NOMO-1 (cell line): ENCODE data around the gene ADCY7.

Experiments
- DNase-seq, 2 experiments: peaks; one replicate each; lab custom pipeline; 2025; ENCODE audit not compliant: unreplicated experiment in 2 of 2; lab: John Stamatoyannopoulos, UW

ADCY7 gene

DNA sequence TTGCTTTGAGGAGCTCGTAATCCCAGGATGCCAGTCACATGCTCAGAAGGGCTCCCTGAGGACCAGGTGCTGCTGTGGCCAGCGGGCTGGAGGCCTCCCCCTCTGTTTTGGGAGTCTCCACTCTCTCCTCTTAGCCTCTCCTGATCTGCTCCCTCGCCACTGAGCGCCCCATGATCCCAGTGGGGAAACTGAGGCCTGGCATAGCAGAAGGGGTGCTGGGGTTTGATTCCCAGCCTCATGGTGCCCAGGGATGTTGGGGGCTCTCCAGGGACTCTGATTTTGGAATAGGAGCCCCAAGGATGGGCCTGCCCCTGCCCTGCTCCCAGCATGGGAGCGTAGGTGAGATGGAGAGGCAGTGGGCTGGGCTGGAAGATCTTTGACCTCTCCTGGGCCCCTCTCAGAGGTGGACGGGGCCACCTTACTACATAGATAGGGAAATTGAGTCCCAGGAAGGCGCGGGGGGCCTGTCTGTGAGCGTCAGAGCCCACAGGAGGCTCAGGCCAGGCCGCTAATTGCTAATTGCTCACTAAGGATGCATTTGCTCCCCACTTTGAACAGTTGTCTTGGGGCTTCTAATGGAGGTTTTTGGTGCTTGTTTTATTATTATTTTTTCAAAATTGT lies 525 bp upstream of the ADCY7 start:
- no peak for DNase-seq

DNA sequence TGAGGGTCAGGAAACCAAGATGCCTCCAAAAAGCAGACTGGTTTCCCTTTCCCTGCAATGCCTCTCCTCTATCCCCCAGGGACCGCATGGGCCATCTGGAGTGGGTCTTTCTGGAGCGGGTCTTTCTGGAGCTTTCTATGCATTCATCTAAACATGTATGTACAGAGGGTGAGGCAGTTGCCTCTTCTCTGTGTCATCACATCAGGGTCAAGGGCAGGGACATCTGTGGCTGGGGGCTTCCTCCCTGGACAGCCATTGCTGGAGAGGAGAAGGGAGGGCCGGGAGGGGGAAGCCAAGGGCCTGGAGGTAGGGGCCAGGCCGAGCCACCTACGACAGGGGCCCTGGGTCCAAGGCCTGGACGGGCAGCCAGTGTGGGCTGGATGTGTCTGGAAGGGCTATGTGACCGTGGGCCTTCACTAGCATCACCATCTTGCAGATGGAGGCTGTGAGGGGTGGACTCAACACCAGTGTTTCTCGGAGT lies 840 bp downstream of the ADCY7 start:
- DNase-seq: no peak

DNA sequence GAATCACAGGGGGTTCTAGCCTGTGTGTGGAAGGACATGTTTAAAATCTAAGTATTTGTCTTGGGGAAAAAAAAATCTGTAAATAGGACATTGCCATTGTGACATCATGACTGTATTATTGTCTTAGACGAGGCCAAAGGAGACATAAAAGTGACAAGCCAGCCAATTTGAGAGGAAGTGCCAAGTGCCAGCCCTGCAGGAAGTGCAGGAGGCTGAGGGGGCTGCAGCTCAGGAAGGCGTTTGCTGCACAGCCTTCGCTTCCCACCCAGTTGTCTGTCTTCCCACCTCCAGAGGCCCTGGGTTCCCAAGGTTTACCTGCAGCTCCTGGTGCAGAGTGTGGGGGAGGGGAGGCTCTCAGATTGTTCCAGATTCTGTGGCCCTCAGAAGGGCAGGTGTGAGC lies 1.3 kb downstream of the ADCY7 start:
- peak; percentile 49 to 66 for DNase-seq

DNA sequence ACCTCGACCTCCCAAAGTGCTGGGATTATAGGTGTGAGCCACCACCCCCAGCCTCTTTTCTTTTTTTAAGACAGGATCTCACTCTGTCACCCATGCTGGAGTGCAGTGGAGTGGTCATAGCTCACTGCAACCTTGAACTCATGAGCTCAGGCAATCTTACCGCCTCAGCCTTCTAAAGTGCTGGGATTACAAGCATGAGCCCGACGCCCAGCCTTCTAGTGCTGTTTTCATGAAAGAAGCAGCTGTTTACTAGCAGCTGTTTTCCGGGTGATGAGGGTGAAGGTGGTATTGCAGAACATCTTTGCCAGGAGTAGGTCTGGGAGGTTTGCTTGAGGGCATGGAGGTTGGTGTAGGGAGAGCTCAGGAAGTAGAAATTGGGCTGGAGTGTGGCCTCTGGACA lies 2.0 kb downstream of the ADCY7 start:
- no peak for DNase-seq

DNA sequence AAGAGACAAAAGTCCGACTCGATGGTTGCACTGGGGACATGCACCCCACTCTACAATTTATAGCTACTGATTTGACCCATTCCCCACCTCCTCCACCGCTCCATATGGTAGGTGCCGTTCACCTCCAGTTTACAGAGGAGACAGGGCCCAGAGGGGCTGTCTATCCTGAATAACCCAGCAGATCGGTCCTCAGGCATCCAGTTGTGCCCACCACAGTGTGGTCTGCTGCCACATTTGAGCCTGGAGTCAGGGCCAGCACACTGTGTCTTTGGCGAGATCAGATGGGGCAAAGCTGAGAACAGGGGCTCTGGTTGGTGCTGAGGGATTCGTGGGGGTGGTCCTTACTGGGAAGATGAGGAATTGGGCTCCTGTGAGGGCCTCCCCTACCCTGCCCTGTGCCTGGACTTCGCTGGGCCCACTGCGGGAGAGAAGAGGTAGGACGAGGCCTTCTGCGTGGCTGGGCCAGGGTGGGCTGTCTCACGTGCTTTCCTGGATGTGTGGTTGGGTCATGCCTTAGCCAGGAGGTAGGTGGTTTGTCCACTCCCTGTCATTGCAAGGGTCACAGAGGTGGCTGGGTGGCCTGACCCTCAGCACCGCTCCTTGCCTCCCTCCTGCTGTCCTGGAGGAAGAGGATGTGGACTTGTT lies 2.8 kb downstream of the ADCY7 start:
- no peak for DNase-seq

DNA sequence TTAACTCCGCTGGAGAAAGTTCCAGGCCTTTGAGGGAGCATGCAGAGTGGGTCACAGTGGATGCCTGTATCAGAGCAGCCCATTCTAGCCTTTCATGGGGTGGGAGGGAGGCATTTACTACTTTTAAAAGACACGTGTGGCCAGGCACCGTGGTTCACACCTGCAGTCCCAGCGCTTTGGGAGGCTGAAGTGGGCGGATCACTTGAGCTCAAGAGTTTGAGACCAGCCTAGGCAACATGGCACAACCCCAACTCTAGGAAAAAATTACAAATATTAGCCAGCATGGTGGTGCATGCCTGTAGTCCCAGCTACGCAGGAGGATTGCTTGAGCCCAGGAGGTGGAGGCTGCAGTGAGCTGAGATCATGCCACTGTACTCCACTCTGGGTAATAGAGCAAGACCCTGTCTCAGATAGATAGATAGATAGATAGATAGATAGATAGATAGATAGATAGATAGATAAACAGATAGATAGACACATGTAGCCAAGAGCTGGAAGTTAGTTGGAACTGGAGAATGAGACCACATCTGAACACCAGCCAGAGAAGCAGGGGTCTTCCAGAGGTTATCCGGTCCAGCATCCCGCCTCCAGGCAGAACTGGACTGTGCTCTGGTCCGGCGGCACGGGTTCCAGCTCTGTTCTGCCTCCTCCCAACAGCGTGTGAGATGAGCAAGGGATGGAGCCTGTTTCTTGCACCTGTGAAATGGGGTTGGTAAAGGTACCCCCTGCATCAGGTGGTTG lies 3.6 kb downstream of the ADCY7 start:
- DNase-seq: no peak

DNA sequence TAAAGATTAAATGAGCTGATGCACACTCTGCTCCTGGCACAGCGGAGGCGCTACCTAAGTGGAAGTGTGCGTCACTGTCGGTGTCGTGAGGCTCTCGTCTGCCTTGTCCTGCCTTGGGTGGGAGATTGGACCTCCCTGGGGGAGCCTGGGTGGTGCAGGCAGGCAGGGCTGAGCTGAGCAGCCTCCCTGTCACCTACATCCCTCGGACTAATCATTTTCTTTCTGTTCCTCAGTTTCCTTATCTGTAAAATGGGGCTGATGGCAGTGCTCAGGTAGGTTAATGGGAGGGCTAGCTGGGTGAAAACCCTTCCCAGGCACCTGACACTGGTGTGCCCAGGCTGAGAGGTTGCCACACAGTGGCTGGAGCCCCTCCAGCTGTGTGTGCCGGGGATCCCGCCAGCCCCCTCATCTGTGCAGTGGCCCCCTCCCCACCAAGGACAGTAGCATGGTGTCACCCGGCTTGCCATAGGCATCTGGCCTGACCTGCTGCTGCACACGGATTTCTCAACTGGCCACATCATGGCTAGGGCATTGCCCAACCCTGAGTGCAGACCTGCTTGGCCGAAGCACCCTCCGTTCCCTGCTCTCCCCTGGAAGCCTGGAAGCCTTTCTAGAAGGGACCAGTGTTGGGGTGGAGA lies 4.3 kb downstream of the ADCY7 start:
- DNase-seq: peak; percentile 9 to 36

DNA sequence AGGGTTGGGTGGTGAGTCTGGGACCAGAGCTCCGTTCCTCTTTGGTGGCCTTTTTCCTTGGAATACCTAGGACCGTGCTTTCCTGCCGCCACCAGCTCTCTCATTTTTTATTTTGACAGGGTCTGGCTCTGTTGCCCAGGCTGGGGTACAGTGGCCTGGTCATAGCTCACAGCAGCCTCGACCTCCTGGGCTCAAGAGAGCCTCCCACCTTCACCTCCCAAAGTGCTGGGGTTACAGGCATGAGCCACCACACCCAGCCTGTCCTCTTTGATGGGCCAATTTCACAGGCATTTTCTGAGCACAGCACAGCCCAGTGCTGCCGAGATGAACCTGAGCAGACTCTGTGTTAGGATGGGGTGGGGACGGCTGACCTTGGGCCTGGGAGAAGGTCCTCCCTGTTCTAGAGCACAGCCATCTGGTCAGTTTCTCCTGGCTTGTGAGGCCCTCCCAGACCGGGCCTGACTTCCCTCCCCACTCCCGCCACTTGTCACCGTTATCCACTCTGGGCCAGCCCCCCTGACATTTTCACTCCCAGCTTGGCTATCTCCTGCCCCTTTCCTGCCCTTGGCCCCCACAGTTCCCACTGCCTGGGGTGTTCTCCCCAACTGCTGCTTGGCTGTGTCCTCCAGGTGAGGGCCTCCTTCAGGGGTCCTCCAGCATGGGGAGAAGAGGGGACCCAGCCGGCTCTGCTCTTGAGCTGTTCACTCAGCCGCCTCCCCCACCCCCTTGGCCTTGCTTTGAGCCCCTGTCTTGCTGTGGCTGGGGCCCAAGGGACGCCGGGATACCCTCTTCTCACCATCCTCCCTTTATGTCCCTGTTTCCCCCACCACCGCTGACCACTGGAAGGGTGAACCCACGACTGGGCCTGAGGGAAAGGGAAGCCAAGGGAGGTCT lies 5.0 kb downstream of the ADCY7 start:
- DNase-seq: no peak

DNA sequence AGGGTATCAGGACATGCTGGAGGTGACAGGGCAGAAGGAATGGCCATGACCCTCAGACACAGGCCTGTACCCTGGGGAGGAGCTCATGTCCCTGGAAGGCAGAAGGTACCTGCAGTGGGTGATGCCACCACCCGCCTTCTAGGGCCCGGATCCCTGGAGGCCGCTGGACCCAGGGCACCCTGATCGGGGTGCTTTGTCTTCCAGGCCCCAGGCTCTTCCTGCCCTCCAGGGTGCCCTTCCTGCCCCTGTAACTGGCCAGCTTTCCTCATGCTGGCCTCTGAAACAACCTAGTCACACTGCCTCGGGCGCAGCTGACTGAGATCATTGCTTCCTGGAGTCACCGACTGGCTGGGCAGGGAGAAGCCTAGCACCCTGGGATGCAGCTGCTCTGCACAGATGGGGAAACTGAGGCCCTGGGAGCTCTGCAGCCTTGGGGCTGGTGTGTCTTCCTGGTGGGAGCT lies 5.8 kb downstream of the ADCY7 start:
- DNase-seq: no peak

DNA sequence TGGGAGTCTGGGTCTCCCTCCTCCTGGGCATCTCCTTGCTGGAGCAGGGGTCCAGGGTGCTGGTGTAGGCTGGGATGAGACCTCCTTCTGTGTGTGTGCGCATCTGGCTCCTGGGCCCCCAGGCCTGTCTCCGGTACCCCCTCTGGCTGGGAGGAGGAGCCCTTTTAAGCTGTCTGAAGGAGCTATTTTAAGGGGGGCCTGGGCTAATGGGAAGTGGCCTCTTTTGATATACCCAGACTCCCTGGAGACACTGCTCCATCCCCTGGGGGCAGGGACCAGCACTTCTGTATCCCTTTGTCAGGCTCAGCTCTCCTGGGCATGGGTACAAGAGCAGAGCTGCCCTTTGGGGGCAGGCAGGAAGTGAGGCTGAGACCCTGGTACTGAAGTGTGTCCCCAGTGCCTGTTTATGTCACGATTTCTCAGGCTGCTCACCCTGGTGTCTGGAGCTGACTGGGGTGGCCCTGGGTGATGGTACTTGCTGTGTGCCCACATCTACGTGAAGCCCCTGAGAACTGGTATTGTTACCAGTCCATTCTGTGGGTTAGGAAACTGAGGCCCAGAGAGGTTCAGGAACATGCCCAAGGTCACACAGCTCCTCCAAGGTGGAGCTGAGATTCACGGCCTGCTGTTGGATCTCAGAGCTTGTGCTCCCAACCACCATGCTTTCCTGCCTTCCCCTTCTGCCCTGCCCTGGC lies 6.5 kb downstream of the ADCY7 start:
- DNase-seq: no peak

DNA sequence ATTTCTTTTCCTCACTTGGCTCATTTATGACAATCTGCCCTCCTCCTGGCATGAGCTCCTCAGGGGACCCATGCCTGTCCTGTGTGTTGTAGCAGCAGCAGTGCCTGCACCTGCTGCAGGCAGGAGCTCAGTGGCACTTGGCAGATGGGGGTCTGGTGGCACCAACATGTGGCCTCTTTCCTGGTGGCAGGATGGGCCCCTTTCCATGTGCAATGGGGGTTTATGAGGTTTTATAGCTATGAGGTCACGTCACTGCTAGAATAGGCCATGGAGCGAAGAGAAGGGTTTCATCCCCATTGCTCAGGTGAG lies 7.0 kb downstream of the ADCY7 start:
- no peak for DNase-seq

DNA sequence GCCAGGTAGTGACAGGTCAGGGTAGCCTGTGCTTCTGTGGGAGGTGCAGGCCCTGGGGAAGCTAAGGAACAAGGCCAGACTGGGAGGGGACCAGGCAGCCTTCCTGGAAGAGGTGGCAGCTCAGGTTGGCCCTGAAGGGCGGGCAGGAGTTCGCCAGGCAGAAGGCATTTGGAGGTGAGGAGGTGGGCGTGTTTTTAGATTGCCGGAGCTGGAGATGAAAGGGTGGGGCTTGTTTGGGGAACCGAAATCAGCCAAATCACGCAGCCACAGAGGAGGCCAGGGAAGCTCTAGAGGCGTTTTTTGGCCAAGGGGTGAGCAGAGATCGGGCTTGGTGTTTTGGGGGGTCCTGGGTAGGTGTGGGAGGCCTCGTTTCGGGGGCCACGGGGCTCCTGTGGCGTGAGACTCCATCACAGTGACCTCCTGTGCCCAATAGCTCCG lies 7.6 kb downstream of the ADCY7 start:
- peak; percentile 92 to 93 for DNase-seq

DNA sequence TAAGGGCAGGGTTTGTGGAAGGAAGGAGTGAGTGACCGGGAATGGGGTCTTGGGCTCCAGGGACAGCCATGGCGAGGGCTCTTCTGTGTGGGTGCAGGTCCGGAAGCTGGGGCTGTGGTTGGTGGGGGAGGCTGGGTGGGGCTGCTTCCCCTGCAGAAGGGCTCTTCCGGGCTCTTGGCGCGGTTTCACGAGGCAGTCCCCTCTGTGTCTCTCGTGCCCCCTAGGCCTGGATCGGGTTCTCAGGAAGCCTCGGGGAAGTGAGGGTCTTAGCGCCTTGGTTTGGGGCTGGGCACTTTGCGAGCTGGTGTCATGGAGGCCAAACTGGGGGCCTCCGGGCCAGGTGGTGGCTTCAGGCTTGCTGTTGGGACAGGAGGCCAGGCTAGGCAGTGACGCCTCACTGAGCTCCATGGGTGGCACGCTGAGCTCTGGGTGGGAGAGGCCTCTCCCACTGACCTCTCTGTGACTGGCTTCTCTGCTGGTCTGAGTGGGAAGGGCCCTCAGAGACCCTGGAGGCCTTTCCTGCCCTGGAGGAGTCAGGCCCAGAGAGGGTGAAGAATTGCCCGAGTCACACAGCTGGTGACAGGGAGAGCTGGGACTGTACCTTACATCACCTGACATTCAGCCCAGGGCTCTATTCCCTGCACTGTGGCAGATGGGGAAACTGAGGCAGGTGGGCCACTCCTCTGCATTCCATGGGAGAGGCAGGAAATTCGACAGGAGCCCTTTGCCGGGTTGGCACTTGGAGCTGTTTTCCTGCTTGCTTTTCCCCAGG lies 8.2 kb downstream of the ADCY7 start:
- DNase-seq: peak; percentile 59 to 66

DNA sequence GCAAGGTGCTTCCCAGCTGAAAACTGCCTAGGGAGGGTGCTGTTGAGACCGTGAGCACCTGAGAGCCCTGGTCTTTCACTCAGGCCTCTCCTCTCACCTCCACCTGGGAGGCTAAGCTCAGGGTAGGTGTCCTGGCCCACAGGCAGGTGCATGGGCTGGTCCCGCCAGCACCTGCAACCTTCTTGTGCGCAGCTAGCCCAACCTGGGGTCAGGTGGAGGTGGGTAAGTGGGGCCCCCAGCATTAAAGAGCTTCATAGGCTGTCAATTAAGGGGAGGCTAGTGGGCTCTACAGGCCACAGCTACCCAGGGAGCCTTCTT lies 8.7 kb downstream of the ADCY7 start:
- no peak for DNase-seq

DNA sequence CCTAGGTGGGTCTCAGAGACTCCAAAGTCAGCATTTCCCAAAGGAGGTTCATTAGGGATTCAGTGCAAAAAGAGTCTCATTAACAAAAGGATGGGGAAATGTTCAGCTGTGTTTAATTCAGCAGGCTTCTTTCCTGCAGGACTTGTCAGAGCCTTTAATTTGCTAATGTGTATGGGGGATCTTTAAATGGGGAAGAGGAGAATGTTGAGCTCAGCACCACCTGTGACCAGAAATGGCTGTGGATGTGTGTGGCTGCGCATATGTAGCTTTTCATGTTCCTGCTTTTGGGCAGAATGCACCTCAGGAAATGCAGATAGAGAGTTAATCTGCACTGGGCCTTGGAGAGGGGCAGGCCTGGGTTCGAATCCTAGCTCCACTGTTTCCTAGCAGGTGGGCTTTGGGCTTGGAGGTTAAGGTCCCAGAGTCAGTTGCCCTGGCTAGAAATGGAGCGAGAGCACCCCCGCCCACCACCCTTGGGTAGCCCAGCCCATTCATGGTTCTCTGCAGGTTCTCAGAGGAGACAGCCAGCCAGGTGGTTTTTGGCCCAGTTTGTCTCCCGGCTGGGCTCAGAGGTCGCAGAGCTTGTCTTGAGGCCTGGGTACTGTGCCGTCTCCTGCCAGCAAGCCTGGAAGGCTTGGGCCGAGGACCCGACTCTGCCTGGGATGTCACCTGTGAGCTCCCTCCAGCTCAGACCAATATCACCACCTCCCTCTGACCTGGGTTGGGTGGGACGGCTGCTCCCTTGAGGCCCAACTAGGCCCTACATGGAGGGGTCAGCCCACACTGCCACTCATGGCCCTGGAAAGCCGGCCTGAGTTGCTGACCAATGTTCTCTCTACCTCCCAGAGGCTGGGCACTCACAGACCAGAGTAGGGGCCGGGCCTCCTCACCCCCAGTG lies 9.3 kb downstream of the ADCY7 start:
- no peak for DNase-seq

DNA sequence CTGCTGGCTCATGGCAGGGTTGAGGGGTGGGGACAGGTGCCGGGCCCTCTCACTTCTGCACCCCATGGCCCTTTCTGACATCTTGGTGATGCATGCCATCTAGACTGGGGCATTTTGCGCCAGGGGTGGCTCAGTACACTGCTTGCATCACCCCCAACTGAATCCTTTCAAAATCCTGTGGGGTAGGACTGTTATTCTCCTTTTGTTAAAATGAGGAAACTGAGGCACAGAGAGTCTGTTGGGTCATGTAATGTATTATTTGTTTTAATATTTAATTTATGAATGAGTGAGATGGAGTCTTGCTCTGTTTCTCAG lies 9.9 kb downstream of the ADCY7 start:
- DNase-seq: no peak

DNA sequence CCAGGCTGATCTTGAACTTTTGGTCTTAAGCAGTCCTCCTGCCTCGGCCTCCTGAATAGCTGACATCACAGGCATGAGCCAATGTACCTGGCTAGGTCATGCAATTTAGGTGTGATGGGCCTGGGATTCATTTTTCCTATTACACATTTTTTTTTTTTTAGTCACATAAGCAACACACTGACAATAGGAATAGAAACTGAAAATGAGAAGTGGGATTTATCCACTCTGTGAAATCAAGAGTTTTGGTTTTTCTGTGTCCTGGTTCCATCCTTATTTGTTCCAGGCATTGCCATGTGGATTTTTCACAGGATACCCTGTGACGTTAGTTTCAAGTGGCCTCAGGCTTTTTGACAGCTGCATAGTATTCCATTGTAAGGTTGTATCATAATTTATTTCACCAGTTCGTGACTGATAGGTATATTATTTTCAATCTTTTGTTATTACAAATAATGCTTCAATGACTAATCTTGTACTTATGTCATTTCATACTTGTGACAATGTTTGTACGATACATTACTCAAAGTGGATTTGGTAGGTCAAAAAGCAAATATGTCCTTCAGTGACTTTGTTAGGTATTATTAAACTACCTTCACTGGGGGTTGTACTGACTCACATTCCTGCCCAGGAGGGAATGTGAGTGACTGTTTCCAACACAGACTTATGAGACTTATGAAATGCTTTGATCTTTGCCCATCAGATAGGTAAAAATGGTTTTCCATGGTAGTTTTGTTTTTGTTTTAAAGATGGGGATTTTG lies 10.6 kb downstream of the ADCY7 start:
- DNase-seq: peak; percentile 19 to 63

DNA sequence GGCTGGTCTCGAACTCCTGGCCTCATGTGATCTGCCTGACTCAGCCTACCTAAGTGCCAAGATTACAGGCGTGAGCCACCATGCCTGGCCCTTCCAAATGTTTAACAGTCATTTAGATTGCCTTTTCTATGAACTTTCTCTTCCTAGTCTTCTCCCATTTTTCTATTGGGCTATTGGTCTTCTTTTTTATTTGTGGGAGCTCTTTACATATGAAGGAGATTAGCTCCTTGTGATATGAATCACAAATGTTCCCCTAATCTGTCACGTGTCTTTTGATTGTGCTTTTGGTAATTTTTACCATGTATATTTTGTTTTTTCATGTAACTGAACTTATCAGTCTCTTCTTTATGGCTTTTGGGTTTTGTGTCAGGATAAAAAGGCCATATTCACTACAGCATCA lies 11.9 kb downstream of the ADCY7 start:
- DNase-seq: no peak
